HEK293 (cell line): ENCODE data around the gene NFATC1.

ENCODE experiments used
- HOXD13 ChIP-seq: sonication (generic); formaldehyde crosslinking; IDR thresholded peaks from 2 replicates; pipeline ENCODE4 v1.8.0; 2022; ENCODE audit warnings: missing genetic modification reagents, borderline replicate concordance
- KLF16 ChIP-seq: fragments of 450-650 bp; formaldehyde crosslinking; IDR thresholded peaks from 2 replicates; pipeline ENCODE4 v1.5.1; 2017; ENCODE audit warnings: missing biosample characterization, missing genetic modification characterization
- KLF7 ChIP-seq: fragments of 450-650 bp; formaldehyde crosslinking; IDR thresholded peaks from 2 replicates; pipeline ENCODE4 v1.5.1; 2016; ENCODE audit warnings: missing biosample characterization, missing genetic modification characterization, borderline replicate concordance
- KLF9 ChIP-seq: fragments of 450-650 bp; formaldehyde crosslinking; IDR thresholded peaks from 2 replicates; pipeline ENCODE4 v1.5.1; 2016; ENCODE audit warnings: missing biosample characterization, missing genetic modification characterization, low read depth
- RBAK ChIP-seq: fragments of 450-650 bp; formaldehyde crosslinking; IDR thresholded peaks from 2 replicates; pipeline ENCODE4 v1.5.1; 2016; ENCODE audit warnings: missing biosample characterization, missing genetic modification characterization
- SP2 ChIP-seq: fragments of 450-650 bp; formaldehyde crosslinking; IDR thresholded peaks from 2 replicates; pipeline ENCODE4 v1.5.1; 2016; ENCODE audit warnings: missing biosample characterization, missing genetic modification characterization
- TCF7L2 ChIP-seq: IDR thresholded peaks from 2 replicates; pipeline ENCODE4 v1.6.1; 2011; ENCODE audit warnings: low read depth, mild to moderate bottlenecking, inconsistent platforms, low read length, moderate library complexity, borderline replicate concordance
- ZBTB1 ChIP-seq: fragments of 450-650 bp; formaldehyde crosslinking; IDR thresholded peaks from 2 replicates; pipeline ENCODE4 v1.5.1; 2016; ENCODE audit warnings: missing biosample characterization, missing genetic modification characterization
- ZBTB48 ChIP-seq: fragments of 450-650 bp; formaldehyde crosslinking; IDR thresholded peaks from 2 replicates; pipeline ENCODE4 v1.5.1; 2016; ENCODE audit warnings: missing biosample characterization, missing genetic modification characterization
- ZFP37 ChIP-seq: fragments of 450-650 bp; formaldehyde crosslinking; IDR thresholded peaks from 2 replicates; pipeline ENCODE4 v1.5.1; 2016; ENCODE audit warnings: missing biosample characterization, missing genetic modification characterization
- ZNF121 ChIP-seq: fragments of 450-650 bp; formaldehyde crosslinking; IDR thresholded peaks from 2 replicates; pipeline ENCODE4 v1.5.1; 2016; ENCODE audit warnings: missing biosample characterization, missing genetic modification characterization
- ZNF175 ChIP-seq: fragments of 450-650 bp; formaldehyde crosslinking; IDR thresholded peaks from 2 replicates; pipeline ENCODE4 v1.5.1; 2016; ENCODE audit warnings: missing biosample characterization, missing genetic modification characterization
- ZNF248 ChIP-seq: fragments of 450-650 bp; formaldehyde crosslinking; IDR thresholded peaks from 2 replicates; pipeline ENCODE4 v1.5.1; 2017; ENCODE audit warnings: missing biosample characterization, missing genetic modification characterization
- ZNF473 ChIP-seq: fragments of 450-650 bp; formaldehyde crosslinking; IDR thresholded peaks from 2 replicates; pipeline ENCODE4 v1.5.1; 2017; ENCODE audit warnings: missing biosample characterization, missing genetic modification characterization
- ZNF501 ChIP-seq: fragments of 450-650 bp; formaldehyde crosslinking; IDR thresholded peaks from 2 replicates; pipeline ENCODE4 v1.5.1; 2016; ENCODE audit warnings: missing biosample characterization, missing genetic modification characterization
- ZNF596 ChIP-seq: fragments of 450-650 bp; IDR thresholded peaks from 2 replicates; pipeline ENCODE4 v1.5.0; 2018; ENCODE audit warnings: missing biosample characterization, mild to moderate bottlenecking, missing genetic modification characterization, moderate library complexity
- ZNF624 ChIP-seq: fragments of 450-650 bp; formaldehyde crosslinking; IDR thresholded peaks from 2 replicates; pipeline ENCODE4 v1.5.1; 2017; ENCODE audit warnings: missing biosample characterization, missing genetic modification characterization
- ZNF654 ChIP-seq: fragments of 450-650 bp; formaldehyde crosslinking; IDR thresholded peaks from 2 replicates; pipeline ENCODE4 v1.5.1; 2016; ENCODE audit warnings: low read depth, missing biosample characterization, missing genetic modification characterization
- ZNF707 ChIP-seq: fragments of 450-650 bp; formaldehyde crosslinking; IDR thresholded peaks from 2 replicates; pipeline ENCODE4 v1.5.1; 2016; ENCODE audit warnings: missing biosample characterization, missing genetic modification characterization
- ZNF785 ChIP-seq: fragments of 450-650 bp; formaldehyde crosslinking; IDR thresholded peaks from 2 replicates; pipeline ENCODE4 v1.5.1; 2016; ENCODE audit warnings: missing biosample characterization, missing genetic modification characterization
- ZNF837 ChIP-seq: fragments of 450-650 bp; formaldehyde crosslinking; IDR thresholded peaks from 2 replicates; pipeline ENCODE4 v1.5.1; 2016; ENCODE audit warnings: missing biosample characterization, missing genetic modification characterization
- TF ChIP-seq, protein P1 (sequence below): fragments of 450-650 bp; formaldehyde crosslinking; IDR thresholded peaks from 2 replicates; pipeline ENCODE4 v1.5.1; 2016; ENCODE audit warnings: missing biosample characterization, missing genetic modification characterization
- TF ChIP-seq, protein P2 (sequence below): fragments of 450-650 bp; formaldehyde crosslinking; IDR thresholded peaks from 2 replicates; pipeline ENCODE4 v1.5.1; 2016; ENCODE audit warnings: missing biosample characterization, missing genetic modification characterization
- TF ChIP-seq, protein P3 (sequence below): fragments of 450-650 bp; formaldehyde crosslinking; IDR thresholded peaks from 2 replicates; pipeline ENCODE4 v1.5.1; 2017; ENCODE audit warnings: missing biosample characterization, missing genetic modification characterization
- TF ChIP-seq, protein P4 (sequence below): fragments of 450-650 bp; formaldehyde crosslinking; IDR thresholded peaks from 2 replicates; pipeline ENCODE4 v1.5.1; 2016; ENCODE audit warnings: missing biosample characterization, missing genetic modification characterization
- TF ChIP-seq, protein P5 (sequence below): fragments of 450-650 bp; formaldehyde crosslinking; IDR thresholded peaks from 2 replicates; pipeline ENCODE4 v1.5.1; 2016; ENCODE audit warnings: missing biosample characterization, missing genetic modification characterization, borderline replicate concordance
- TF ChIP-seq, protein P6 (sequence below): fragments of 450-650 bp; formaldehyde crosslinking; IDR thresholded peaks from 2 replicates; pipeline ENCODE4 v1.5.1; 2017; ENCODE audit warnings: missing biosample characterization, missing genetic modification characterization

Gene NFATC1

DNA sequence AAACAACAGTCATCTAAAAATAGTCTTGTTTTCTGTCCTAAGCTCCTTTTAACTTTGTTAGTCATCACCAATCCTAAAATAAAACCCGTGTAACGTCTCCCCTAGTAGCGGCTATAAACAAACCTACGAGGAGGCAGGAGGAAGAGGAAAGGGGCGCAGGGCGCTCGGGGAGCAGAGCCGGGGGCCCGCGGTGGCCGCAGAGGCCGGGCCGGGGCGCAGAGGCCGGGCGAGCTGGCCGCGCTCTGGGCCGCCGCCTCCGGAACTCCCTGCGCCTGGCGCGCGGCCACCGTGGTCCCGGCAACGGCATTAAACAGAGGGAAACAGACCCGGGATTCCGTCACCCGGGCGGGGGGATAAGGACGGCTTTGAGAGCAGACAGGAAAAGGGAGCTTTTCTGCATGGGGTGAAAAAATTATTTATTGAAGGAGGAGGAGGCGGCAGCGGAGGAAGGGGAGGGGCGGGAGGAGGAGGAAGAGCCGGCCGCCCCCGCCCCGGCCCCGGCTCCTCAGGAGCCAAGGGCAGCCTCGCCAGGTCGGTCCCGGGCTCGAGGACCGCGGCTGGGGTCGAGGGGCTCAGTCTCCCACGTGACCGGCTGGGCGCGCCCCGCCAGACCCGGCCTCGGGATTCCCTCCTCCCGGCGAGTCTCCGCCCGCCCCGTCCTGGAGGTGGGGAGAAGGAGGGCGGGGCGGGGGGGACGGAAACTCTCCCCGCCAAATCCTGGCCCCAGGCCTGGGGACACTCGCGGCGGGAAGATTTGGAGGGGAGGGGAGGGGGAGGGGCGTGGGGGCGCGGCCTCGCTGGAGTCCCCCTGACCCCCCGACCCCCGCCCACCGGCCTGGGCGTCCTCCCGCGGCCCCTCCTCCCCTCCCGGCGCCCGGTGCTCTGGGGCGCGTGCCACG lies 1.8 kb upstream of the NFATC1 start (continued):
- TF ChIP-seq ZBTB48 = no peak
- TF ChIP-seq ZFP37 (tag by site-specific recombination) = no peak
- TF ChIP-seq RBAK = no peak
- TF ChIP-seq, protein P1, sequence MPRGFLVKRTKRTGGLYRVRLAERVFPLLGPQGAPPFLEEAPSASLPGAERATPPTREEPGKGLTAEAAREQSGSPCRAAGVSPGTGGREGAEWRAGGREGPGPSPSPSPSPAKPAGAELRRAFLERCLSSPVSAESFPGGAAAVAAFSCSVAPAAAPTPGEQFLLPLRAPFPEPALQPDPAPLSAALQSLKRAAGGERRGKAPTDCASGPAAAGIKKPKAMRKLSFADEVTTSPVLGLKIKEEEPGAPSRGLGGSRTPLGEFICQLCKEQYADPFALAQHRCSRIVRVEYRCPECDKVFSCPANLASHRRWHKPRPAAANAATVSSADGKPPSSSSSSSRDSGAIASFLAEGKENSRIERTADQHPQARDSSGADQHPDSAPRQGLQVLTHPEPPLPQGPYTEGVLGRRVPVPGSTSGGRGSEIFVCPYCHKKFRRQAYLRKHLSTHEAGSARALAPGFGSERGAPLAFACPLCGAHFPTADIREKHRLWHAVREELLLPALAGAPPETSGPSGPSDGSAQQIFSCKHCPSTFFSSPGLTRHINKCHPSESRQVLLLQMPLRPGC (tag by site-specific recombination) = no peak
- TF ChIP-seq, protein P2, sequence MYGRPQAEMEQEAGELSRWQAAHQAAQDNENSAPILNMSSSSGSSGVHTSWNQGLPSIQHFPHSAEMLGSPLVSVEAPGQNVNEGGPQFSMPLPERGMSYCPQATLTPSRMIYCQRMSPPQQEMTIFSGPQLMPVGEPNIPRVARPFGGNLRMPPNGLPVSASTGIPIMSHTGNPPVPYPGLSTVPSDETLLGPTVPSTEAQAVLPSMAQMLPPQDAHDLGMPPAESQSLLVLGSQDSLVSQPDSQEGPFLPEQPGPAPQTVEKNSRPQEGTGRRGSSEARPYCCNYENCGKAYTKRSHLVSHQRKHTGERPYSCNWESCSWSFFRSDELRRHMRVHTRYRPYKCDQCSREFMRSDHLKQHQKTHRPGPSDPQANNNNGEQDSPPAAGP (tag by site-specific recombination) = no peak
- TF ChIP-seq ZNF121 = no peak
- TF ChIP-seq ZNF785 (tag by site-specific recombination) = no peak
- no peak for TF ChIP-seq ZNF473 (tag by site-specific recombination)
- 0 out of 2 replicates have a peak, but pooled peaks have one; percentile 20 for TF ChIP-seq KLF16
- TF ChIP-seq, protein P3, sequence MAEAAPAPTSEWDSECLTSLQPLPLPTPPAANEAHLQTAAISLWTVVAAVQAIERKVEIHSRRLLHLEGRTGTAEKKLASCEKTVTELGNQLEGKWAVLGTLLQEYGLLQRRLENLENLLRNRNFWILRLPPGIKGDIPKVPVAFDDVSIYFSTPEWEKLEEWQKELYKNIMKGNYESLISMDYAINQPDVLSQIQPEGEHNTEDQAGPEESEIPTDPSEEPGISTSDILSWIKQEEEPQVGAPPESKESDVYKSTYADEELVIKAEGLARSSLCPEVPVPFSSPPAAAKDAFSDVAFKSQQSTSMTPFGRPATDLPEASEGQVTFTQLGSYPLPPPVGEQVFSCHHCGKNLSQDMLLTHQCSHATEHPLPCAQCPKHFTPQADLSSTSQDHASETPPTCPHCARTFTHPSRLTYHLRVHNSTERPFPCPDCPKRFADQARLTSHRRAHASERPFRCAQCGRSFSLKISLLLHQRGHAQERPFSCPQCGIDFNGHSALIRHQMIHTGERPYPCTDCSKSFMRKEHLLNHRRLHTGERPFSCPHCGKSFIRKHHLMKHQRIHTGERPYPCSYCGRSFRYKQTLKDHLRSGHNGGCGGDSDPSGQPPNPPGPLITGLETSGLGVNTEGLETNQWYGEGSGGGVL (tag by site-specific recombination) = peak; percentile 86
- no peak for TF ChIP-seq ZNF248 (tag by site-specific recombination)
- TF ChIP-seq ZNF707 = no peak
- TF ChIP-seq, protein P4, sequence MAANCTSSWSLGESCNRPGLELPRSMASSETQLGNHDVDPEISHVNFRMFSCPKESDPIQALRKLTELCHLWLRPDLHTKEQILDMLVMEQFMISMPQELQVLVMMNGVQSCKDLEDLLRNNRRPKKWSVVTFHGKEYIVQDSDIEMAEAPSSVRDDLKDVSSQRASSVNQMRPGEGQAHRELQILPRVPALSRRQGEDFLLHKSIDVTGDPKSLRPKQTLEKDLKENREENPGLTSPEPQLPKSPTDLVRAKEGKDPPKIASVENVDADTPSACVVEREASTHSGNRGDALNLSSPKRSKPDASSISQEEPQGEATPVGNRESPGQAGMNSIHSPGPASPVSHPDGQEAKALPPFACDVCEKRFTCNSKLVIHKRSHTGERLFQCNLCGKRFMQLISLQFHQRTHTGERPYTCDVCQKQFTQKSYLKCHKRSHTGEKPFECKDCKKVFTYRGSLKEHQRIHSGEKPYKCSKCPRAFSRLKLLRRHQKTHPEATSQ (tag by site-specific recombination) = no peak
- TF ChIP-seq, protein P5, sequence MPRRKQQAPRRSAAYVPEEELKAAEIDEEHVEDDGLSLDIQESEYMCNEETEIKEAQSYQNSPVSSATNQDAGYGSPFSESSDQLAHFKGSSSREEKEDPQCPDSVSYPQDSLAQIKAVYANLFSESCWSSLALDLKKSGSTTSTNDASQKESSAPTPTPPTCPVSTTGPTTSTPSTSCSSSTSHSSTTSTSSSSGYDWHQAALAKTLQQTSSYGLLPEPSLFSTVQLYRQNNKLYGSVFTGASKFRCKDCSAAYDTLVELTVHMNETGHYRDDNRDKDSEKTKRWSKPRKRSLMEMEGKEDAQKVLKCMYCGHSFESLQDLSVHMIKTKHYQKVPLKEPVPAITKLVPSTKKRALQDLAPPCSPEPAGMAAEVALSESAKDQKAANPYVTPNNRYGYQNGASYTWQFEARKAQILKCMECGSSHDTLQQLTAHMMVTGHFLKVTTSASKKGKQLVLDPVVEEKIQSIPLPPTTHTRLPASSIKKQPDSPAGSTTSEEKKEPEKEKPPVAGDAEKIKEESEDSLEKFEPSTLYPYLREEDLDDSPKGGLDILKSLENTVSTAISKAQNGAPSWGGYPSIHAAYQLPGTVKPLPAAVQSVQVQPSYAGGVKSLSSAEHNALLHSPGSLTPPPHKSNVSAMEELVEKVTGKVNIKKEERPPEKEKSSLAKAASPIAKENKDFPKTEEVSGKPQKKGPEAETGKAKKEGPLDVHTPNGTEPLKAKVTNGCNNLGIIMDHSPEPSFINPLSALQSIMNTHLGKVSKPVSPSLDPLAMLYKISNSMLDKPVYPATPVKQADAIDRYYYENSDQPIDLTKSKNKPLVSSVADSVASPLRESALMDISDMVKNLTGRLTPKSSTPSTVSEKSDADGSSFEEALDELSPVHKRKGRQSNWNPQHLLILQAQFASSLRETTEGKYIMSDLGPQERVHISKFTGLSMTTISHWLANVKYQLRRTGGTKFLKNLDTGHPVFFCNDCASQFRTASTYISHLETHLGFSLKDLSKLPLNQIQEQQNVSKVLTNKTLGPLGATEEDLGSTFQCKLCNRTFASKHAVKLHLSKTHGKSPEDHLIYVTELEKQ = no peak
- no peak for TF ChIP-seq ZNF501
- no peak for TF ChIP-seq ZNF175
- no peak for TF ChIP-seq ZNF654
- no peak for TF ChIP-seq ZNF596 (tag by site-specific recombination)
- TF ChIP-seq, protein P6, sequence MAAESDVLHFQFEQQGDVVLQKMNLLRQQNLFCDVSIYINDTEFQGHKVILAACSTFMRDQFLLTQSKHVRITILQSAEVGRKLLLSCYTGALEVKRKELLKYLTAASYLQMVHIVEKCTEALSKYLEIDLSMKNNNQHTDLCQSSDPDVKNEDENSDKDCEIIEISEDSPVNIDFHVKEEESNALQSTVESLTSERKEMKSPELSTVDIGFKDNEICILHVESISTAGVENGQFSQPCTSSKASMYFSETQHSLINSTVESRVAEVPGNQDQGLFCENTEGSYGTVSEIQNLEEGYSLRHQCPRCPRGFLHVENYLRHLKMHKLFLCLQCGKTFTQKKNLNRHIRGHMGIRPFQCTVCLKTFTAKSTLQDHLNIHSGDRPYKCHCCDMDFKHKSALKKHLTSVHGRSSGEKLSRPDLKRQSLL (tag by site-specific recombination) = peak; percentile 85
- no peak for TF ChIP-seq TCF7L2
- peak; percentile 67 for TF ChIP-seq SP2 (tag by site-specific recombination)
- TF ChIP-seq KLF7 = no peak
- no peak for TF ChIP-seq ZNF624 (tag by site-specific recombination)
- no peak for TF ChIP-seq HOXD13 (CRISPR knock-in tag)
- TF ChIP-seq ZBTB1 (tag by site-specific recombination) = no peak
- TF ChIP-seq ZNF837 (tag by site-specific recombination) = no peak
- peak; percentile 73 for TF ChIP-seq KLF9
